ENCODE data around the gene TMEM125.

Gene TMEM125

DNA sequence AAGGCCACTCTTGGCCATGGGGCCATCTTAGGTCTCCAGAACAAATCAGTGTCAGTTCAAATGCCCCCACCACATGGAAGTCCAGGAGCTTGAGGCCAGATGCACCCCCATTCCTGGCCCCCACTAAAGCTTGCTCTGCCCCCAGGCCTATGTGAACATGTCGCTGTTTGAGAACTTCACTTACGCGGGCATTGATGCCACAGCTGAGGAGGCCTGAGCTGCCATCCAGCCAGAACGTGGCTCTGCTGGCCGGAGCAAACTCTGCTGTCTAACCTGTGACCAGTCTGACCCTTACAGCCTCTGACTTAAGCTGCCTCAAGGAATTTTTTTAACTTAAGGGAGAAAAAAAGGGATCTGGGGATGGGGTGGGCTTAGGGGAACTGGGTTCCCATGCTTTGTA is 52.7 kb downstream of the TMEM125 start:
- H3K36me3 ChIP-seq (ENCODE audit: control insufficient read depth, insufficient read depth, low read length) = no peaks in the 10 kb centered on the region

More for the DNA sequence above, 52.7 kb downstream of the TMEM125 start:
- Histone ChIP-seq H3K9ac (ENCODE audit: low read length) (no peak overlapping the region), H3K9me3 (ENCODE audit: control insufficient read depth, low read length) (no peaks in the 10 kb centered on the region), H3K4me3 (ENCODE audit: low read length) (no peak overlapping the region), H3K27me3 (ENCODE audit: control insufficient read depth, insufficient read depth, low read length) (no peaks in the 10 kb centered on the region), H3K4me1 (ENCODE audit: control insufficient read depth, insufficient read depth, low read length) (no peaks in the 10 kb centered on the region)
